AG09309 (cell line): ENCODE data around the gene BTNL9.

ENCODE experiments used
- DNase-seq: peaks from one replicate; pipeline ENCODE4 v3.0.0-alpha.2; 2010; ENCODE audit warnings: low read depth
- H3K4me3 ChIP-seq: 2 replicates; pipeline ENCODE4 v1.5.1; 2011; ENCODE audit warnings: mild to moderate bottlenecking, low read depth, low read length, moderate library complexity; ENCODE audit not compliant: control insufficient read depth
- CTCF ChIP-seq: IDR thresholded peaks from 2 replicates; pipeline ENCODE4 v1.5.1; 2011; ENCODE audit warnings: mild to moderate bottlenecking, low read depth, low read length, inconsistent platforms; ENCODE audit not compliant: insufficient read depth, control insufficient read depth; ENCODE audit errors: missing control alignments

BTNL9 gene

GRCh38 chr5:181109489-181110013, 69.5 kb downstream of the BTNL9 start:
- no peak overlapping the region for H3K4me3 ChIP-seq
- TF ChIP-seq CTCF = no peak
- DNase-seq = no peak

GRCh38 chr5:181111010-181111409, 70.9 kb downstream of the BTNL9 start:
- no peak for DNase-seq
- no peak for TF ChIP-seq CTCF
- H3K4me3 ChIP-seq = no peak overlapping the region
